ENCODE measurements around the gene CD300LB. TPM values are rescaled to one million over a fixed set of nuclear protein-coding genes. Genes with fewer than 3 reads are reported as not detected.

The CD300LB gene
- total RNA-seq, 4 donors from 2014 or later, result not detected

- WGBS, result 75% methylated on average over 3 of the region's 3 CpGs
- no peak for TF ChIP-seq EP300 (IDR thresholded peaks at IDR 0.05)
- no peak for TF ChIP-seq POLR2AphosphoS5 (IDR thresholded peaks at IDR 0.05)
- TF ChIP-seq CTCF (IDR thresholded peaks at IDR 0.05), result no peak
- TF ChIP-seq POLR2A (IDR thresholded peaks at IDR 0.05), result no peak
- Histone ChIP-seq H3K36me3 (no peaks in the 10 kb centered on the region), H3K4me1 (peaks cover 11% of the 10 kb centered on the region), H3K27me3 (peaks cover 7% of the 10 kb centered on the region), H3K9me3 (no peaks in the 10 kb centered on the region), H3K27ac (no peak overlapping the region), H3K4me3 (no peak overlapping the region)
- DNase-seq (ENCODE audit: low spot score in 2 of 2), result no peak
These were observed 41.9 kb upstream of the CD300LB start for GRCh38 chr17:74573169-74573568.

GRCh38 chr17:74571621-74572270 lies 40.5 kb upstream of the CD300LB start:
- H3K27me3 ChIP-seq, result peaks cover 7% of the 10 kb centered on the region
- no peaks in the 10 kb centered on the region for H3K9me3 ChIP-seq
- H3K27ac ChIP-seq, result no peak overlapping the region
- H3K4me1 ChIP-seq, result peaks cover 11% of the 10 kb centered on the region
- no peaks in the 10 kb centered on the region for H3K36me3 ChIP-seq
- DNase-seq (ENCODE audit: low spot score in 2 of 2), result no peak
- TF ChIP-seq CTCF (IDR thresholded peaks at IDR 0.05) (no peak), POLR2AphosphoS5 (IDR thresholded peaks at IDR 0.05) (no peak), POLR2A (IDR thresholded peaks at IDR 0.05) (no peak), EP300 (IDR thresholded peaks at IDR 0.05) (no peak)
- WGBS, result 84% methylated on average over 4 of the region's 4 CpGs
- no peak overlapping the region for H3K4me3 ChIP-seq

- no peaks in the 10 kb centered on the region for H3K36me3 ChIP-seq
- peaks cover 11% of the 10 kb centered on the region for H3K4me1 ChIP-seq
- TF ChIP-seq CTCF (IDR thresholded peaks at IDR 0.05), result no peak
- no peak for TF ChIP-seq EP300 (IDR thresholded peaks at IDR 0.05)
- TF ChIP-seq POLR2AphosphoS5 (IDR thresholded peaks at IDR 0.05), result no peak
- TF ChIP-seq POLR2A (IDR thresholded peaks at IDR 0.05), result no peak
- H3K27me3 ChIP-seq, result peaks cover 9% of the 10 kb centered on the region
- H3K4me3 ChIP-seq, result no peak overlapping the region
- DNase-seq (ENCODE audit: low spot score in 2 of 2), result no peak
- no peak overlapping the region for H3K27ac ChIP-seq
- H3K9me3 ChIP-seq, result no peaks in the 10 kb centered on the region
- WGBS, result 49% methylated on average over 20 of the region's 32 CpGs
These were observed 38.0 kb upstream of the CD300LB start for GRCh38 chr17:74569020-74570003.

- Histone ChIP-seq H3K27ac (no peak overlapping the region), H3K4me3 (no peak overlapping the region), H3K4me1 (peaks cover 11% of the 10 kb centered on the region), H3K27me3 (peaks cover 17% of the 10 kb centered on the region), H3K9me3 (no peaks in the 10 kb centered on the region), H3K36me3 (no peaks in the 10 kb centered on the region)
- DNase-seq (ENCODE audit: low spot score in 2 of 2), result no peak
- TF ChIP-seq POLR2A (IDR thresholded peaks at IDR 0.05) (no peak), POLR2AphosphoS5 (IDR thresholded peaks at IDR 0.05) (no peak), EP300 (IDR thresholded peaks at IDR 0.05) (no peak), CTCF (IDR thresholded peaks at IDR 0.05) (no peak)
- WGBS, result 72% methylated on average over 4 of the region's 4 CpGs
These were observed 37.0 kb upstream of the CD300LB start for GRCh38 chr17:74568106-74568873.
